K562 (cell line): ENCODE measurements around the gene NPC1L1. TPM values are rescaled to one million over a fixed set of nuclear protein-coding genes. Genes with fewer than 3 reads are reported as not detected.

ENCODE experiments used
- CBX1 ChIP-seq: sonication (generic); IDR thresholded peaks from 2 replicates; pipeline ENCODE4 v1.6.1; 2016; ENCODE audit warnings: antibody characterized with exemption, low read depth, mild to moderate bottlenecking
- CREB1 ChIP-seq, 2 experiments: sonication (generic) in 1 of 2; formaldehyde crosslinking in 1 of 2; IDR thresholded peaks; 2 replicates each; pipeline versions ENCODE4 v1.6.1 to v1.8.0; 2012 to 2022; ENCODE audit warnings: inconsistent platforms in 1 of 2, mild to moderate bottlenecking in 1 of 2, missing genetic modification reagents in 1 of 2, moderate library complexity in 1 of 2
- NUFIP1 ChIP-seq: fragments of 450-650 bp; IDR thresholded peaks from 2 replicates; pipeline ENCODE4 v1.6.1; 2018; ENCODE audit not compliant: partially characterized antibody
- SIRT6 ChIP-seq: IDR thresholded peaks from one replicate; pipeline ENCODE4 v1.6.1; 2012; ENCODE audit warnings: low read depth, mild to moderate bottlenecking, control low read depth, inconsistent platforms, low read length, moderate library complexity
- TBL1XR1 ChIP-seq, 2 experiments: IDR thresholded peaks; 2 replicates each; pipeline ENCODE4 v1.6.1; 2012; ENCODE audit warnings: improper control_type of control experiment in 2 of 2, low read length in 2 of 2, mild to moderate bottlenecking in 1 of 2
- TFAM ChIP-seq: fragments of 250-450 bp; sonication (Bioruptor Pico); conservative IDR thresholded peaks from 2 replicates; pipeline ENCODE4 v1.5.0; 2021; ENCODE audit warnings: mild to moderate bottlenecking, moderate library complexity
- ZNF384 ChIP-seq: IDR thresholded peaks from 2 replicates; pipeline ENCODE4 v1.6.1; 2012; ENCODE audit warnings: low read depth, low read length, improper control_type of control experiment
- ZNF551 ChIP-seq: fragments of 250-450 bp; sonication (Bioruptor Pico); IDR thresholded peaks from 2 replicates; pipeline ENCODE4 v1.5.0; 2021; ENCODE audit warnings: mild to moderate bottlenecking, moderate library complexity
- ZNF77 ChIP-seq: fragments of 250-450 bp; sonication (Bioruptor Pico); IDR thresholded peaks from 2 replicates; pipeline ENCODE4 v1.5.0; 2020
- polyA plus RNA-seq, 8 experiments: library from polyadenylated mRNA; depleted of rRNA in 4 of 8; stranded (reverse) in 5 of 8; unstranded in 3 of 8; fragments of >200 nt; fragmentation: Nextera tagmentation in 2 of 8; fragmentation: Illumina TruSeq in 1 of 8; extraction: Ambion mirVana in 2 of 8; extraction: Trizol in 1 of 8; gene quantifications; 2 replicates each; pipeline versions ENCODE4 v1.2.1 to v1.2.3, GENCODE V29; 2011 to 2014; ENCODE audit warnings: inconsistent platforms in 1 of 8, missing spikeins in 1 of 8
- total RNA-seq, 7 experiments: library from RNA; depleted of rRNA in 6 of 7; stranded (reverse); fragments of >200 nt in 6 of 7; fragmentation: Illumina TruSeq in 2 of 7; extraction: Trizol in 2 of 7; gene quantifications; 2 replicates each; pipeline versions ENCODE4 v1.2.1 to v1.2.3, GENCODE V29; 2011 to 2021; ENCODE audit warnings: low replicate concordance in 1 of 7
- TF ChIP-seq, protein P1 (sequence below): fragments of 450-650 bp; conservative IDR thresholded peaks from 2 replicates; pipeline ENCODE4 v1.6.1; 2016; ENCODE audit warnings: missing genetic modification characterization, low read depth, mild to moderate bottlenecking, control low read depth, missing compliant biosample characterization
- TF ChIP-seq, protein P2 (sequence below): fragments of 200-400 bp; formaldehyde crosslinking; IDR thresholded peaks from 2 replicates; pipeline ENCODE4 v1.6.1; 2017; ENCODE audit warnings: mild to moderate bottlenecking, low read depth, low read length, moderate library complexity
- TF ChIP-seq, protein P3 (sequence below), 2 experiments: fragments of 450-650 bp; formaldehyde crosslinking in 1 of 2; IDR thresholded peaks; 2 replicates each; pipeline versions ENCODE4 v1.4.0 to v1.6.1; 2014 to 2020; ENCODE audit warnings: mild to moderate bottlenecking in 2 of 2, borderline replicate concordance in 1 of 2, low read depth in 1 of 2

NPC1L1 gene
- total and polyA plus RNA-seq, 9 of the 15 experiments (the other 6 are each of a cell fraction or from before 2014, with no cell fraction given), result 0.01 to 0.18 (median 0.07) TPM; not detected in 4

DNA sequence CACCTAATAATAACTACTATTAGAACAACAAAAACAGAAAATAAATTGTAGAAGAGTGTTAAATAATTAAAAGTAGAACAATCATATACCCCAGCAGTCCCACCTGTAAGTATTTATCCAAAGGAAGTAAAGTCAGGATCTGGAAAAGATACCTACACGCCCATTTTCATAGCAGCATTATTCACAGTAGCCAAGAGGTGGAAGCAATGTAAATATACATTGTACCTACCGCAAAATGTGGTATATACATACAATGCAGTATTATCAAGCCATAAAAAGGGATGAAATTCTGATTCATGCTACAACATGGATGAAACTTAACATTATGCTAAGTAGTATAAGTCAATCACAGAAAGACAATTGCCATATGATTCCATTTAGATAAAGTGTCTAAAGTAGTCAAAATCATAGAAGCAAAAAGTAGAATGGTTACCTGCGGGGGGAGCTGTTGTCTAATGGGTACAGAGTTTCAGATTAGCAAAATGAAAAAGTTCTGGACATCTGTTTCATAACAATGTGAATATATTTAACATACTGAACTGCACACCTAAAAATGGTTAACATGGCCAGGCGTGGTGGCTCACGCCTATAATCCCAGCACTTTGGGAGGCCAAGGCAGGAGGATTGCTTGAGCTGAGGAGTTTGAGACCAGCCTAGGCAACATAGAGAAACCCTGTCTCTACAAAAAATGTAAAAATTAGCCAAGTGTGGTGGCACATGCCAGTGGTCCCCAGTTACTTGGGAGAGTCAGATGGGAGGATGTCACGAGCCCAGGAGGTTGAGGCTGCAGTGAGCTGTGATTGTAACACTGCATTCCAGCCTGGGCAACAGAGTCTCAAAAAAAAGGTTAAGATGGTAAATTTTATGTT, 46.9 kb upstream of the NPC1L1 start (continued):
- TF ChIP-seq, protein P1, sequence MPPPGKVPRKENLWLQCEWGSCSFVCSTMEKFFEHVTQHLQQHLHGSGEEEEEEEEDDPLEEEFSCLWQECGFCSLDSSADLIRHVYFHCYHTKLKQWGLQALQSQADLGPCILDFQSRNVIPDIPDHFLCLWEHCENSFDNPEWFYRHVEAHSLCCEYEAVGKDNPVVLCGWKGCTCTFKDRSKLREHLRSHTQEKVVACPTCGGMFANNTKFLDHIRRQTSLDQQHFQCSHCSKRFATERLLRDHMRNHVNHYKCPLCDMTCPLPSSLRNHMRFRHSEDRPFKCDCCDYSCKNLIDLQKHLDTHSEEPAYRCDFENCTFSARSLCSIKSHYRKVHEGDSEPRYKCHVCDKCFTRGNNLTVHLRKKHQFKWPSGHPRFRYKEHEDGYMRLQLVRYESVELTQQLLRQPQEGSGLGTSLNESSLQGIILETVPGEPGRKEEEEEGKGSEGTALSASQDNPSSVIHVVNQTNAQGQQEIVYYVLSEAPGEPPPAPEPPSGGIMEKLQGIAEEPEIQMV, result no peak
- TF ChIP-seq ZNF77 (CRISPR knock-in tag) (no peak), ZNF551 (CRISPR knock-in tag) (no peak), TBL1XR1 (IDR thresholded peaks at IDR 0.05; ENCODE audit: low read length in 2 of 2) (no peak), SIRT6 (no peak), CBX1 (no peak), CREB1 (IDR thresholded peaks at IDR 0.05) (no peak), CREB1 (CRISPR knock-in tag; IDR thresholded peaks at IDR 0.05) (no peak), NUFIP1 (no peak), ZNF384 (peak; percentile 19; the same call in 1 of the 2 replicates), TFAM (CRISPR knock-in tag) (no peak)
- TF ChIP-seq, protein P2, sequence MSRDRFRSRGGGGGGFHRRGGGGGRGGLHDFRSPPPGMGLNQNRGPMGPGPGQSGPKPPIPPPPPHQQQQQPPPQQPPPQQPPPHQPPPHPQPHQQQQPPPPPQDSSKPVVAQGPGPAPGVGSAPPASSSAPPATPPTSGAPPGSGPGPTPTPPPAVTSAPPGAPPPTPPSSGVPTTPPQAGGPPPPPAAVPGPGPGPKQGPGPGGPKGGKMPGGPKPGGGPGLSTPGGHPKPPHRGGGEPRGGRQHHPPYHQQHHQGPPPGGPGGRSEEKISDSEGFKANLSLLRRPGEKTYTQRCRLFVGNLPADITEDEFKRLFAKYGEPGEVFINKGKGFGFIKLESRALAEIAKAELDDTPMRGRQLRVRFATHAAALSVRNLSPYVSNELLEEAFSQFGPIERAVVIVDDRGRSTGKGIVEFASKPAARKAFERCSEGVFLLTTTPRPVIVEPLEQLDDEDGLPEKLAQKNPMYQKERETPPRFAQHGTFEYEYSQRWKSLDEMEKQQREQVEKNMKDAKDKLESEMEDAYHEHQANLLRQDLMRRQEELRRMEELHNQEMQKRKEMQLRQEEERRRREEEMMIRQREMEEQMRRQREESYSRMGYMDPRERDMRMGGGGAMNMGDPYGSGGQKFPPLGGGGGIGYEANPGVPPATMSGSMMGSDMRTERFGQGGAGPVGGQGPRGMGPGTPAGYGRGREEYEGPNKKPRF, result no peak
- TF ChIP-seq, protein P3, sequence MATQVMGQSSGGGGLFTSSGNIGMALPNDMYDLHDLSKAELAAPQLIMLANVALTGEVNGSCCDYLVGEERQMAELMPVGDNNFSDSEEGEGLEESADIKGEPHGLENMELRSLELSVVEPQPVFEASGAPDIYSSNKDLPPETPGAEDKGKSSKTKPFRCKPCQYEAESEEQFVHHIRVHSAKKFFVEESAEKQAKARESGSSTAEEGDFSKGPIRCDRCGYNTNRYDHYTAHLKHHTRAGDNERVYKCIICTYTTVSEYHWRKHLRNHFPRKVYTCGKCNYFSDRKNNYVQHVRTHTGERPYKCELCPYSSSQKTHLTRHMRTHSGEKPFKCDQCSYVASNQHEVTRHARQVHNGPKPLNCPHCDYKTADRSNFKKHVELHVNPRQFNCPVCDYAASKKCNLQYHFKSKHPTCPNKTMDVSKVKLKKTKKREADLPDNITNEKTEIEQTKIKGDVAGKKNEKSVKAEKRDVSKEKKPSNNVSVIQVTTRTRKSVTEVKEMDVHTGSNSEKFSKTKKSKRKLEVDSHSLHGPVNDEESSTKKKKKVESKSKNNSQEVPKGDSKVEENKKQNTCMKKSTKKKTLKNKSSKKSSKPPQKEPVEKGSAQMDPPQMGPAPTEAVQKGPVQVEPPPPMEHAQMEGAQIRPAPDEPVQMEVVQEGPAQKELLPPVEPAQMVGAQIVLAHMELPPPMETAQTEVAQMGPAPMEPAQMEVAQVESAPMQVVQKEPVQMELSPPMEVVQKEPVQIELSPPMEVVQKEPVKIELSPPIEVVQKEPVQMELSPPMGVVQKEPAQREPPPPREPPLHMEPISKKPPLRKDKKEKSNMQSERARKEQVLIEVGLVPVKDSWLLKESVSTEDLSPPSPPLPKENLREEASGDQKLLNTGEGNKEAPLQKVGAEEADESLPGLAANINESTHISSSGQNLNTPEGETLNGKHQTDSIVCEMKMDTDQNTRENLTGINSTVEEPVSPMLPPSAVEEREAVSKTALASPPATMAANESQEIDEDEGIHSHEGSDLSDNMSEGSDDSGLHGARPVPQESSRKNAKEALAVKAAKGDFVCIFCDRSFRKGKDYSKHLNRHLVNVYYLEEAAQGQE (IDR thresholded peaks at IDR 0.05; ENCODE audit: borderline replicate concordance), result peak; percentile 85
- TF ChIP-seq, protein P3 (CRISPR knock-in tag; IDR thresholded peaks at IDR 0.05; ENCODE audit: low read depth), result no peak
